ENCODE results near the gene PRDX2. TPM values are rescaled to one million over a fixed set of nuclear protein-coding genes. Genes with fewer than 3 reads are reported as not detected.
A peak's percentile ranks its signal among the peaks of the same experiment; 100 is the strongest.

PRDX2 gene
- total RNA-seq, 1 donor from 2014 or later = 166 TPM

- no peaks in the 10 kb centered on the region for H3K9me3 ChIP-seq (ENCODE audit: insufficient read depth, low read depth, low read length)
- Mint-ChIP-seq H3K36me3 (ENCODE audit: low read depth, unreplicated experiment) (peaks cover 7% of the 10 kb centered on the region), H3K9me3 (ENCODE audit: unreplicated experiment) (no peaks in the 10 kb centered on the region), H3K27ac (ENCODE audit: unreplicated experiment) (peak overlapping the region; percentile 34), H3K4me1 (ENCODE audit: low read depth, unreplicated experiment) (peaks cover 9% of the 10 kb centered on the region), H3K4me3 (ENCODE audit: unreplicated experiment) (no peak overlapping the region), H3K27me3 (ENCODE audit: low read depth, unreplicated experiment) (peaks cover 5% of the 10 kb centered on the region)
- no peaks in the 10 kb centered on the region for H3K27me3 ChIP-seq (ENCODE audit: insufficient read depth, low read length)
- no peak overlapping the region for H2AFZ ChIP-seq (ENCODE audit: low read depth, low read length)
- no peak overlapping the region for H3K4me2 ChIP-seq (ENCODE audit: low read length)
- TF ChIP-seq EZH2 (IDR thresholded peaks at IDR 0.05; ENCODE audit: insufficient read depth, low read length) = no peak
- no peak for TF ChIP-seq CTCF (IDR thresholded peaks at IDR 0.05; ENCODE audit: insufficient read depth, low read depth, low read length)
- no peak overlapping the region for H3K9ac ChIP-seq (ENCODE audit: low read length)
- peaks cover 7% of the 10 kb centered on the region for H3K4me1 ChIP-seq (ENCODE audit: insufficient read depth, low read length)
- FAIRE-seq (no peak), DNase-seq (ENCODE audit: low read depth) (no peak)
- H3K4me3 ChIP-seq (ENCODE audit: insufficient read depth, low read depth, low read length) = no peak overlapping the region
- H4K20me1 ChIP-seq (ENCODE audit: insufficient read depth, low read length) = no peaks in the 10 kb centered on the region
- H3K27ac ChIP-seq (ENCODE audit: low read depth, low read length) = no peak overlapping the region
- no peaks in the 10 kb centered on the region for H3K36me3 ChIP-seq (ENCODE audit: insufficient read depth, low read length)
- no peaks in the 10 kb centered on the region for H3K79me2 ChIP-seq (ENCODE audit: insufficient read depth, low read length)
Measured at GRCh38 chr19:12772323-12772722, 29.3 kb downstream of the PRDX2 start.

- no peak overlapping the region for H3K9ac ChIP-seq (ENCODE audit: low read length)
- TF ChIP-seq CTCF (IDR thresholded peaks at IDR 0.05; ENCODE audit: insufficient read depth, low read depth, low read length) (no peak), EZH2 (IDR thresholded peaks at IDR 0.05; ENCODE audit: insufficient read depth, low read length) (no peak)
- no peak overlapping the region for H3K4me3 ChIP-seq (ENCODE audit: insufficient read depth, low read depth, low read length)
- FAIRE-seq (no peak), DNase-seq (ENCODE audit: low read depth) (no peak)
- no peak overlapping the region for H3K27ac Mint-ChIP-seq (ENCODE audit: unreplicated experiment)
- no peaks in the 10 kb centered on the region for H3K9me3 ChIP-seq (ENCODE audit: insufficient read depth, low read depth, low read length)
- H3K36me3 Mint-ChIP-seq (ENCODE audit: low read depth, unreplicated experiment) = peaks cover 12% of the 10 kb centered on the region
- H3K27ac ChIP-seq (ENCODE audit: low read depth, low read length) = no peak overlapping the region
- H3K79me2 ChIP-seq (ENCODE audit: insufficient read depth, low read length) = no peaks in the 10 kb centered on the region
- H3K4me2 ChIP-seq (ENCODE audit: low read length) = no peak overlapping the region
- no peak overlapping the region for H2AFZ ChIP-seq (ENCODE audit: low read depth, low read length)
- H3K4me1 Mint-ChIP-seq (ENCODE audit: low read depth, unreplicated experiment) = peaks cover 9% of the 10 kb centered on the region
- H3K9me3 Mint-ChIP-seq (ENCODE audit: unreplicated experiment) = no peaks in the 10 kb centered on the region
- H3K4me3 Mint-ChIP-seq (ENCODE audit: unreplicated experiment) = no peak overlapping the region
- no peaks in the 10 kb centered on the region for H3K27me3 ChIP-seq (ENCODE audit: insufficient read depth, low read length)
- peaks cover 4% of the 10 kb centered on the region for H3K4me1 ChIP-seq (ENCODE audit: insufficient read depth, low read length)
- H3K27me3 Mint-ChIP-seq (ENCODE audit: low read depth, unreplicated experiment) = peaks cover 5% of the 10 kb centered on the region
- no peaks in the 10 kb centered on the region for H3K36me3 ChIP-seq (ENCODE audit: insufficient read depth, low read length)
- H4K20me1 ChIP-seq (ENCODE audit: insufficient read depth, low read length) = no peaks in the 10 kb centered on the region
Measured at GRCh38 chr19:12770922-12771321, 30.7 kb downstream of the PRDX2 start.

GRCh38 chr19:12769689-12770088 lies 31.9 kb downstream of the PRDX2 start:
- no peak overlapping the region for H3K27ac Mint-ChIP-seq (ENCODE audit: unreplicated experiment)
- H3K4me3 ChIP-seq (ENCODE audit: insufficient read depth, low read depth, low read length) = no peak overlapping the region
- H3K9me3 Mint-ChIP-seq (ENCODE audit: unreplicated experiment) = no peaks in the 10 kb centered on the region
- H3K9me3 ChIP-seq (ENCODE audit: insufficient read depth, low read depth, low read length) = no peaks in the 10 kb centered on the region
- H3K36me3 ChIP-seq (ENCODE audit: insufficient read depth, low read length) = no peaks in the 10 kb centered on the region
- TF ChIP-seq CTCF (IDR thresholded peaks at IDR 0.05; ENCODE audit: insufficient read depth, low read depth, low read length) = no peak
- TF ChIP-seq EZH2 (IDR thresholded peaks at IDR 0.05; ENCODE audit: insufficient read depth, low read length) = no peak
- H3K27me3 ChIP-seq (ENCODE audit: insufficient read depth, low read length) = no peaks in the 10 kb centered on the region
- H3K4me1 ChIP-seq (ENCODE audit: insufficient read depth, low read length) = no peaks in the 10 kb centered on the region
- no peak overlapping the region for H3K4me3 Mint-ChIP-seq (ENCODE audit: unreplicated experiment)
- DNase-seq (ENCODE audit: low read depth) (no peak), FAIRE-seq (no peak)
- H3K27ac ChIP-seq (ENCODE audit: low read depth, low read length) = no peak overlapping the region
- H4K20me1 ChIP-seq (ENCODE audit: insufficient read depth, low read length) = no peaks in the 10 kb centered on the region
- H3K4me1 Mint-ChIP-seq (ENCODE audit: low read depth, unreplicated experiment) = peaks cover 9% of the 10 kb centered on the region
- H2AFZ ChIP-seq (ENCODE audit: low read depth, low read length) = no peak overlapping the region
- H3K4me2 ChIP-seq (ENCODE audit: low read length) = no peak overlapping the region
- H3K36me3 Mint-ChIP-seq (ENCODE audit: low read depth, unreplicated experiment) = peaks cover 17% of the 10 kb centered on the region
- H3K9ac ChIP-seq (ENCODE audit: low read length) = no peak overlapping the region
- H3K79me2 ChIP-seq (ENCODE audit: insufficient read depth, low read length) = no peaks in the 10 kb centered on the region
- H3K27me3 Mint-ChIP-seq (ENCODE audit: low read depth, unreplicated experiment) = peaks cover 5% of the 10 kb centered on the region

Measured in astrocyte (in vitro differentiated cells and primary cell).